Lower lobe of right lung (tissue), 2 donors: Measurements from ENCODE around the gene RERG. TPM values are rescaled to one million over a fixed set of nuclear protein-coding genes. Genes with fewer than 3 reads are reported as not detected.
"Not testable (repeated sequence)": the region's sequence is repeated elsewhere in the genome, so short reads cannot be mapped to it uniquely, and the experiment has no call there.

ENCODE experiments used
- ATAC-seq, 2 donors: fragments of 200-7000 bp; cut with Tn5 transposase; one replicate each; pipeline ENCODE4 v1.9.1; 2020 to 2022; ENCODE audit warnings: mild to moderate bottlenecking in 2 of 2, moderate library complexity in 2 of 2
- DNase-seq: peaks from one replicate; pipeline ENCODE4 v3.0.0-alpha.2; 2020
- H3K27ac ChIP-seq: fragments of 200-600 bp; one replicate; pipeline ENCODE4 v1.8.0; 2022
- H3K27me3 ChIP-seq: fragments of 200-600 bp; one replicate; pipeline ENCODE4 v1.8.0; 2022; ENCODE audit warnings: low read depth
- H3K36me3 ChIP-seq: fragments of 200-600 bp; one replicate; pipeline ENCODE4 v1.8.0; 2022; ENCODE audit warnings: mild to moderate bottlenecking
- H3K4me1 ChIP-seq: fragments of 200-600 bp; one replicate; pipeline ENCODE4 v1.8.0; 2022
- H3K4me3 ChIP-seq: fragments of 200-600 bp; one replicate; pipeline ENCODE4 v1.8.0; 2022; ENCODE audit warnings: mild to moderate bottlenecking
- H3K9me3 ChIP-seq: fragments of 200-600 bp; one replicate; pipeline ENCODE4 v1.8.0; 2022
- CTCF ChIP-seq: fragments of 200-600 bp; IDR thresholded peaks from one replicate; pipeline ENCODE4 v1.8.0; 2022; ENCODE audit warnings: antibody characterized with exemption, mild to moderate bottlenecking
- intact Hi-C: fragments of 100-400 bp; cut with DNase I; formaldehyde crosslinking; loops from one replicate; pipeline ENCODE4 v1.11.0; 2022
- total RNA-seq: library from RNA; stranded (reverse); fragmentation: NEBNext Ultra II Directional; extraction: Animal tissue kit (Norgen Biotek cat#: 25700); gene quantifications from one replicate; pipeline ENCODE4 v1.2.1, GENCODE V29; 2021
- donor health status: DM: no; HTN: yes; CAD: no; lungs with severe emphysema.

Gene RERG
- total RNA-seq, 1 donor from 2014 or later = 9.0 TPM

GRCh38 chr12:15088105-15088504 is 133.1 kb downstream of the RERG start:
- Histone ChIP-seq H3K4me3 (no peak overlapping the region), H3K27me3 (no peaks in the 10 kb centered on the region), H3K27ac (no peak overlapping the region), H3K4me1 (no peaks in the 10 kb centered on the region), H3K9me3 (no peaks in the 10 kb centered on the region), H3K36me3 (no peaks in the 10 kb centered on the region)
- intact Hi-C loops = no loop called here
- ATAC-seq (no peak), DNase-seq (no peak)
- TF ChIP-seq CTCF = no peak

- intact Hi-C loops, H3K36me3 ChIP-seq, H3K4me1 ChIP-seq, H3K27ac ChIP-seq, H3K4me3 ChIP-seq, H3K9me3 ChIP-seq, DNase-seq, ATAC-seq, H3K27me3 ChIP-seq: not testable (repeated sequence)
Observed at GRCh38 chr12:15077751-15078150, 143.5 kb downstream of the RERG start.

GRCh38 chr12:15074351-15074750 is 146.9 kb downstream of the RERG start:
- DNase-seq (no peak), ATAC-seq (no peak)
- Histone ChIP-seq H3K9me3 (no peaks in the 10 kb centered on the region), H3K4me3 (no peak overlapping the region), H3K36me3 (no peaks in the 10 kb centered on the region), H3K4me1 (no peaks in the 10 kb centered on the region), H3K27ac (no peak overlapping the region), H3K27me3 (no peaks in the 10 kb centered on the region)
- TF ChIP-seq CTCF = no peak
- intact Hi-C loops = no loop called here

GRCh38 chr12:15059123-15059522 is 162.1 kb downstream of the RERG start:
- Histone ChIP-seq H3K4me3 (no peak overlapping the region), H3K27ac (no peak overlapping the region), H3K4me1 (no peaks in the 10 kb centered on the region), H3K27me3 (no peaks in the 10 kb centered on the region), H3K9me3 (no peaks in the 10 kb centered on the region), H3K36me3 (no peaks in the 10 kb centered on the region)
- no peak for TF ChIP-seq CTCF
- ATAC-seq (no peak), DNase-seq (no peak)
- intact Hi-C loops = no loop called here

Other genes starting within 250 kb of the RERG start
- 0.53 TPM for gene PDE6H, start 248.4 kb downstream of the RERG start, total RNA-seq
- gene PTPRO, start 101.1 kb upstream of the RERG start, total RNA-seq = 21.4 TPM